ENCODE results near the gene FAM111A. TPM values are rescaled to one million over a fixed set of nuclear protein-coding genes. Genes with fewer than 3 reads are reported as not detected.

The FAM111A gene
- polyA plus RNA-seq, 2 of the 4 experiments (the other 2 are of a cell fraction): 13.4 to 21.8 TPM

DNA sequence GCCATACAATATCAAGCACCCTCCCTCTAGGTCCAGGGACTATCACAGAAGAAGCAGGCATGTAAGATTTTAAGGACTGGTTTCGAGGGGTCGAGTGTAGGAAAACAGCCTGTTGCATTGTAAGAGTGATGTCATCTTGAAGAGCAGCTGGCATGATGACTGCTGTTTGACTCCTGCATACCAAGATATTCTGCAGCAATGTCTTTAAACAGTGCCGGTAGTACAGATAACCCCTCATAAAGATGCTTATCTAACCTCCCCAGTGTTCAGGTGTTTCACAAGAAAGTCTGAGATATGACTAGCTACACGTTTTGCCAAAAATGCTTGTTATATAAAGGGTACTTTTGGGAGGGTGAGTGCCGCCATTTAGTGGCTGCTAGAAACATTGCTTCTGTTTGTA, 12.0 kb downstream of the FAM111A start:
- FAIRE-seq (no peak), ATAC-seq (no peak), DNase-seq (ENCODE audit: low read depth in 1 of 2, low spot score in 1 of 2) (no peak)
- no peak overlapping the region for H3K4me2 ChIP-seq
- TF ChIP-seq RNF2 (IDR thresholded peaks at IDR 0.05; ENCODE audit: borderline replicate concordance, low read depth) (no peak), SREBF2 (IDR thresholded peaks at IDR 0.05) (no peak), RARB (CRISPR knock-in tag; IDR thresholded peaks at IDR 0.05) (no peak), PHF8 (IDR thresholded peaks at IDR 0.05; ENCODE audit: borderline replicate concordance, low read depth) (no peak), GATA3 (IDR thresholded peaks at IDR 0.05; ENCODE audit: borderline replicate concordance) (no peak), HDAC2 (IDR thresholded peaks at IDR 0.05) (no peak), ZSCAN20 (CRISPR knock-in tag; IDR thresholded peaks at IDR 0.05) (no peak), EP300 (IDR thresholded peaks at IDR 0.05) (no peak), NPAS2 (CRISPR knock-in tag; IDR thresholded peaks at IDR 0.05; ENCODE audit: borderline replicate concordance) (no peak), ZNF302 (CRISPR knock-in tag; IDR thresholded peaks at IDR 0.05) (no peak)
- TF ChIP-seq, protein P1, sequence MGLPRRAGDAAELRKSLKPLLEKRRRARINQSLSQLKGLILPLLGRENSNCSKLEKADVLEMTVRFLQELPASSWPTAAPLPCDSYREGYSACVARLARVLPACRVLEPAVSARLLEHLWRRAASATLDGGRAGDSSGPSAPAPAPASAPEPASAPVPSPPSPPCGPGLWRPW (IDR thresholded peaks at IDR 0.05): no peak
- TF ChIP-seq, protein P2, sequence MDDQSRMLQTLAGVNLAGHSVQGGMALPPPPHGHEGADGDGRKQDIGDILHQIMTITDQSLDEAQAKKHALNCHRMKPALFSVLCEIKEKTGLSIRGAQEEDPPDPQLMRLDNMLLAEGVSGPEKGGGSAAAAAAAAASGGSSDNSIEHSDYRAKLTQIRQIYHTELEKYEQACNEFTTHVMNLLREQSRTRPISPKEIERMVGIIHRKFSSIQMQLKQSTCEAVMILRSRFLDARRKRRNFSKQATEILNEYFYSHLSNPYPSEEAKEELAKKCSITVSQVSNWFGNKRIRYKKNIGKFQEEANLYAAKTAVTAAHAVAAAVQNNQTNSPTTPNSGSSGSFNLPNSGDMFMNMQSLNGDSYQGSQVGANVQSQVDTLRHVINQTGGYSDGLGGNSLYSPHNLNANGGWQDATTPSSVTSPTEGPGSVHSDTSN (IDR thresholded peaks at IDR 0.05): no peak
- TF ChIP-seq, protein P3, sequence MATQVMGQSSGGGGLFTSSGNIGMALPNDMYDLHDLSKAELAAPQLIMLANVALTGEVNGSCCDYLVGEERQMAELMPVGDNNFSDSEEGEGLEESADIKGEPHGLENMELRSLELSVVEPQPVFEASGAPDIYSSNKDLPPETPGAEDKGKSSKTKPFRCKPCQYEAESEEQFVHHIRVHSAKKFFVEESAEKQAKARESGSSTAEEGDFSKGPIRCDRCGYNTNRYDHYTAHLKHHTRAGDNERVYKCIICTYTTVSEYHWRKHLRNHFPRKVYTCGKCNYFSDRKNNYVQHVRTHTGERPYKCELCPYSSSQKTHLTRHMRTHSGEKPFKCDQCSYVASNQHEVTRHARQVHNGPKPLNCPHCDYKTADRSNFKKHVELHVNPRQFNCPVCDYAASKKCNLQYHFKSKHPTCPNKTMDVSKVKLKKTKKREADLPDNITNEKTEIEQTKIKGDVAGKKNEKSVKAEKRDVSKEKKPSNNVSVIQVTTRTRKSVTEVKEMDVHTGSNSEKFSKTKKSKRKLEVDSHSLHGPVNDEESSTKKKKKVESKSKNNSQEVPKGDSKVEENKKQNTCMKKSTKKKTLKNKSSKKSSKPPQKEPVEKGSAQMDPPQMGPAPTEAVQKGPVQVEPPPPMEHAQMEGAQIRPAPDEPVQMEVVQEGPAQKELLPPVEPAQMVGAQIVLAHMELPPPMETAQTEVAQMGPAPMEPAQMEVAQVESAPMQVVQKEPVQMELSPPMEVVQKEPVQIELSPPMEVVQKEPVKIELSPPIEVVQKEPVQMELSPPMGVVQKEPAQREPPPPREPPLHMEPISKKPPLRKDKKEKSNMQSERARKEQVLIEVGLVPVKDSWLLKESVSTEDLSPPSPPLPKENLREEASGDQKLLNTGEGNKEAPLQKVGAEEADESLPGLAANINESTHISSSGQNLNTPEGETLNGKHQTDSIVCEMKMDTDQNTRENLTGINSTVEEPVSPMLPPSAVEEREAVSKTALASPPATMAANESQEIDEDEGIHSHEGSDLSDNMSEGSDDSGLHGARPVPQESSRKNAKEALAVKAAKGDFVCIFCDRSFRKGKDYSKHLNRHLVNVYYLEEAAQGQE (IDR thresholded peaks at IDR 0.05): no peak
- TF ChIP-seq, protein P4, sequence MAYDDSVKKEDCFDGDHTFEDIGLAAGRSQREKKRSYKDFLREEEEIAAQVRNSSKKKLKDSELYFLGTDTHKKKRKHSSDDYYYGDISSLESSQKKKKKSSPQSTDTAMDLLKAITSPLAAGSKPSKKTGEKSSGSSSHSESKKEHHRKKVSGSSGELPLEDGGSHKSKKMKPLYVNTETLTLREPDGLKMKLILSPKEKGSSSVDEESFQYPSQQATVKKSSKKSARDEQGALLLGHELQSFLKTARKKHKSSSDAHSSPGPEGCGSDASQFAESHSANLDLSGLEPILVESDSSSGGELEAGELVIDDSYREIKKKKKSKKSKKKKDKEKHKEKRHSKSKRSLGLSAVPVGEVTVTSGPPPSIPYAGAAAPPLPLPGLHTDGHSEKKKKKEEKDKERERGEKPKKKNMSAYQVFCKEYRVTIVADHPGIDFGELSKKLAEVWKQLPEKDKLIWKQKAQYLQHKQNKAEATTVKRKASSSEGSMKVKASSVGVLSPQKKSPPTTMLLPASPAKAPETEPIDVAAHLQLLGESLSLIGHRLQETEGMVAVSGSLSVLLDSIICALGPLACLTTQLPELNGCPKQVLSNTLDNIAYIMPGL (CRISPR knock-in tag; IDR thresholded peaks at IDR 0.05; ENCODE audit: borderline replicate concordance): no peak
- TF ChIP-seq, protein P5, sequence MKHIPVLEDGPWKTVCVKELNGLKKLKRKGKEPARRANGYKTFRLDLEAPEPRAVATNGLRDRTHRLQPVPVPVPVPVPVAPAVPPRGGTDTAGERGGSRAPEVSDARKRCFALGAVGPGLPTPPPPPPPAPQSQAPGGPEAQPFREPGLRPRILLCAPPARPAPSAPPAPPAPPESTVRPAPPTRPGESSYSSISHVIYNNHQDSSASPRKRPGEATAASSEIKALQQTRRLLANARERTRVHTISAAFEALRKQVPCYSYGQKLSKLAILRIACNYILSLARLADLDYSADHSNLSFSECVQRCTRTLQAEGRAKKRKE (CRISPR knock-in tag; IDR thresholded peaks at IDR 0.05; ENCODE audit: low read depth): no peak
- H3K9me3 ChIP-seq: no peaks in the 10 kb centered on the region
- no peak overlapping the region for H3K4me3 ChIP-seq
- ChIA-PET POLR2A (no interaction called here), CTCF (interaction anchor here (0.7 to 5.9 kb wide), 3 partner anchors 16 to 521 kb away, joined by 3 to 56 read pairs (median 4); partner anchors contain the start of gene DTX4)
- no peak overlapping the region for H3K27ac ChIP-seq
- 75% methylated on average over 5 of the region's 5 CpGs for WGBS (ENCODE audit: missing lambda C conversion rate)
- H3K4me1 ChIP-seq: no peaks in the 10 kb centered on the region

DNA sequence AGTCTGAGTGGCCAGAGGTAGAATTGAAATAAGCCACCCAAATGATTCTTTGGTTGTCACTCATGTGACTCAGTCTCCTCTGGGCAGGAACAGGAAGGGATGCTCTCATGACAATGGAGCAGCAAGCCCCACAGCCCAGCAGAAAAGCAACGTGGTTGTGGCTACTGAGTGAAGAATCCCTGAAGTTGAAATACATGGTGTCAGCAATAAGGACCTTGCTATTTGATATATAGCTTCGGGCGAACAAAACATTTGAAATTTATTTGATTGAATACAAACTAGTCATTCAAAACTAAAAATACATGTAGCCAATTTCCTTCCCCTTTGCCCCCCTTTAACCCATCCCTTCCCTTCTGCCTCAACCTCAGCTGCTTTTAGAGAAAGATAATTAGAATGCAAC, 14.8 kb downstream of the FAM111A start:
- CTCF ChIA-PET: interaction anchor here (0.9 to 5.9 kb wide), 26 partner anchors 8 to 507 kb away, joined by 3 to 56 read pairs (median 6); partner anchors contain the start of genes DTX4, FAM111A and FAM111B
- Histone ChIP-seq H3K4me3 (no peak overlapping the region), H3K9me3 (no peaks in the 10 kb centered on the region), H3K27ac (no peak overlapping the region), H3K4me2 (no peak overlapping the region), H3K4me1 (no peaks in the 10 kb centered on the region)
- 62% methylated on average over 3 of the region's 3 CpGs for WGBS (ENCODE audit: missing lambda C conversion rate)
- no peak for TF ChIP-seq HOXB5 (CRISPR knock-in tag; IDR thresholded peaks at IDR 0.05)
- TF ChIP-seq MAFK (IDR thresholded peaks at IDR 0.05; ENCODE audit: partially characterized antibody): peak; percentile 38
- ATAC-seq (no peak), FAIRE-seq (no peak), DNase-seq (ENCODE audit: low read depth in 1 of 2, low spot score in 1 of 2) (no peak)
- POLR2A ChIA-PET: no interaction called here
